HG03025 (cell line): Measurements from ENCODE around the gene JPT1.
"Not testable (repeated sequence)": the region's sequence is repeated elsewhere in the genome, so short reads cannot be mapped to it uniquely, and the experiment has no call there.

ENCODE experiments used
- ATAC-seq: cut with Tn5 transposase; IDR thresholded peaks from one replicate; pipeline ENCODE4 v1.9.1; 2021; ENCODE audit warnings: mild to moderate bottlenecking, moderate library complexity; ENCODE audit not compliant: unreplicated experiment, low FRiP score

JPT1 gene

DNA sequence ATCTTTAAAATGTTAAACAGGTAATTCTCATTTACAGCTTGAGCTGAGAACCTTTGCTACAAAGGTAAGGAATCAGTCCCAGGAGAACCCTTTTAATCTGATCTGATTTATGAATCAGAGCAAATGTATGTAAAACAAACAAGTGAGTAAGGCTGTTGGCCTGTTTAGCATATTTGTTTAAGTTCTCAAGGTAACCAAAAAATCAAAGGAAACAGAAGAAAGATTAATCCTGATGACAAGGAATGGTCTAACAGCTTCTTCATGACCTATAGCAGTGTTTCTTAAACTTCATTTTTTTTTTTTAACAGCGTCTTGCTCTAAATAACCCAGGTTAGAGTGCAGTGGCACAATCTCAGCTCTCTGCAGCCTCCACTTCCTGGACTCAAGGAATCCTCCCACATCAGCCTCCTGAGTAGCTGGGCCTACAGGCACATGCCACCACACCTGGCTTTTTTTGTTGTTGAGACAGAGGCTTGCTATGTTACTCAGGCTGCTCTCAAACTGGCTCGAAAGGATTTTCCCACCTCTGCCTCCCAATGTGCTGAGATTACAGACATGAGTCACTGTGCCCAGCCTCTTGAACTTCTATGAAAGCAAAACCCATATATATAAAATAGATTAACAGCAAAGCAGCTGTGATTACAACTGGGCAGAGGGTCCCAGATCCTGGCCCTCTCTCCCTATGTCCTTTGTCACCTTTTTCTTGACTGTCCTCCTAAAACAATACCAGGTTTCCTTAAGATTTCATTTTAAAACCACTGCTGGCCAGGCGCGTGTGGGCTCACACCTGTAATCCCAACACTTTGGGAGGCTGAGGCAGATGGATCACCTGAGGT lies 5.1 kb upstream of the JPT1 start:
- no peak for ATAC-seq

- not testable (repeated sequence) for ATAC-seq
These were observed 4.2 kb upstream of the JPT1 start for GRCh38 chr17:75158480-75158879.

- ATAC-seq, result no peak
These were observed 884 bp upstream of the JPT1 start for GRCh38 chr17:75155191-75155601.

- ATAC-seq, result no peak
These were observed 525 bp downstream of the JPT1 start for GRCh38 chr17:75153780-75154194.

GRCh38 chr17:75152922-75153779 lies 1.2 kb downstream of the JPT1 start:
- no peak for ATAC-seq

DNA sequence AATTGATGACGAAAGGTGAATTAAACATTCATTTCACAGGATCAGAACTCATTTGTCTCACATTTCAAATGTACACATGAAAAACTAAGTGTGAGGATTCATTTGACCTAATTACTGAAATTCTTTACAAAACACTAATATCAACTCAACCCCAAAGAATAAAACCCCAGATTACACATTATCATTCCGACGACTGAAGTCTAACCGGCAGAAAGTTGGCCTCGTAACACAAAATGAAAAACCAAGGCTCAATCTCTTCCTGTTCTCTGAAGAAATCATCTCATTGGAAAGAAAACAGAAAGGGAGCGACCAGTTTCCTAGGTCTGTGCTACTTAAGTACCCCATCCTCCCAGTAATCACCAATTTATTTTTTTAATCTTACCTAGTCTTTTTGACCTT lies 1.8 kb downstream of the JPT1 start:
- no peak for ATAC-seq

DNA sequence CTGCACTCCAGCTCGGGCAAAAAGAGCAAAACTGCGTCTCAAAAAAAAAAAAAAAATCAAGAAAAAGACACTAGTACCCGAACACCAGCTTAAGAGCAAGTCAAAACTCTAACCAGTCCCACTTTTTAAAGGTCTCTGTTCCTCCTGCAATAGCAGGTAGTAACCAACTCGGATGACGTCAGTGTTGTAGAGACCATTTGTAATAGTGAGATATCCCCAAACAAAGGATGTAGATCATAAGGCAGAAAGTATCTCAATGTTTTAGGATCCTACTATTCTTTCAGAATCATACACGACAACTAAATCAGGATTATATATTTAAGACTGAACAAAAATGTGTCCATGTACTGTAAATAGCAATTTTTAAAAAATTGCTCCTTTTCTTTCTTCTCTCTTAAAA lies 2.4 kb downstream of the JPT1 start:
- ATAC-seq, result no peak

DNA sequence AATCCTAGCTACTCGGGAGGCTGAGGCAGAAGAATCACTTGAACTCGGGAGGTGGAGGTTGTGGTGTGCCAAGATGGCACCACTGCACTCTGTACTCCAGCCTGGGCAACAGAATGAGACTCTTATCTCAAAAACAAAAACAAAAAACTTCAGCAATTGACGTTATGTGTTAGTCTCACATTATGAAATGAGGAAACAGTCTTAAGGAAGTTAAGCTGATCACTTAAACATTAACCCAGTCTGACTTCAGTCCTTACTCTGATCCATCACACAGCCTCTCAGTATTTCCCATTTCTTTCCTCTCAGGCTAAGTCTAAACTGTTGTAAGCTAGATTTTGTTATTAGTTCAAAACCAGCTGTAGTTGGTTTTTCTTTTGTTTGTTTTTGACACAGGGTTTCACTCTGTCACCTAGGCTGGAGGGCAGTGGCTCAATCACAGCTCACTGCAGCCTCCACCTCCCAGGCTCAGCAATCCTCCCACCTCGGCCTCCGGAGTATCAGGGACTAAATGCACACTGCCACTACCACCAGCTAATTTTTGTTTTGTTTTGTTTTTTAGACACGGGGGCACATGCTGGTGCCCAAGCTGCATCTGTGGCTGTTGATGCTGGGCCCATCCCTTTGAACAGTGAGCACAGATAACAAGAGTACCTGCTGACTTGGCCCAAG lies 6.3 kb downstream of the JPT1 start:
- no peak for ATAC-seq

GRCh38 chr17:75146592-75146991 lies 7.7 kb downstream of the JPT1 start:
- no peak for ATAC-seq

DNA sequence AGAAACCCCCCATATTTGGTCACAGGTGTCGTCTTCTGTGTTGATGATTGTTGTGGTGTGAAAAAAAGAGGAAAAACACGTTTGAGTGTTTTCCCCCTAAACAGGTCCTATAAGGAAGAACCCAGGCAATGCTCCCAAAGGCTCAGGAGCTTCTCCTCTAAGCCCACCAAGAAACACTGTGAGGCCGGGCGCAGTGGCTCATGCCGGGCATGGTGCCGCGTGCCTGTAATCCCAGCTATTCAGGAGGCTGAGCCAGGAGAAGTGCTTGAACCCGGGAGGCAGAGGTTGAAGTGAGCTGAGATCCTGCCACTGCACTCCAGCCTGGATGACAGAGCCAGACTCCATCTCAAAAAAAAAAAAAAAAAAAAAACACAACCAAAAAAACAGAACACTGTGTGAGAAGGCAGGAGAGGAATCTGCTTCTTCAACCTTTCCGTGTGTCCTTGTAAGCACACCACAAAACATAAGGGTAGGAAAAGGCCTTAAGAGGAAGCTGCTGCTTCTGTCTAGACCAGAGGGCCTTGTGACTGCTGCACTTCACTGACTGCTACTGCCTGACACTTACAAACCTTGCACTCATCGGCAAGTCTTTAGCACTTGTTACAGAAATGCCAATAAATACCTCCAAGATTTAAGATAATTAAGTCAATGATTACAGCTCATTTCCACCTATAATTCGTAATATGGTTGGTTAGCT lies 9.3 kb downstream of the JPT1 start:
- ATAC-seq, result no peak

GRCh38 chr17:75142236-75142971 lies 11.9 kb downstream of the JPT1 start:
- ATAC-seq, result no peak

GRCh38 chr17:75138519-75138918 lies 15.8 kb downstream of the JPT1 start:
- no peak for ATAC-seq

GRCh38 chr17:75137762-75138161 lies 16.6 kb downstream of the JPT1 start:
- ATAC-seq, result not testable (repeated sequence)

GRCh38 chr17:75135946-75136345 lies 18.4 kb downstream of the JPT1 start:
- ATAC-seq, result no peak

DNA sequence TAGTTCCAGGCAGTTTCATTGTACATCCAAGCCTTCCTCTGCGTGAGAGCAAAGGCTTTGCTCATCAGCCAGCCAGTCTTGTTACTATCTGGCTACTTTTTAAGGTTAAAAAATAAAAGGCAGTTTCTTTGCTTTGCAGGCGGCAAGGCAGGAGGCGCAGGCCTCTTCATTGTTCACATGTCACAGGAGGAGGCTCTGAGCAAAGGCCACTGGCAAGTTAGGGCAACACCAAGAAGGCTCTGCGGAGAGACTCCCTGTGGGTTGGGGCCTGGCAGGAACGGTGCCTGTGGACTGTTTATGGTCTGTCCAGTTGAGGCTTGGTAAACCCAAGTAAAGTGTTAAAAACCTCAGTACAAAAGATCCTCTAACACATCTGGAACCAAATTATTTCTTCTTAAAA lies 18.9 kb downstream of the JPT1 start:
- no peak for ATAC-seq

DNA sequence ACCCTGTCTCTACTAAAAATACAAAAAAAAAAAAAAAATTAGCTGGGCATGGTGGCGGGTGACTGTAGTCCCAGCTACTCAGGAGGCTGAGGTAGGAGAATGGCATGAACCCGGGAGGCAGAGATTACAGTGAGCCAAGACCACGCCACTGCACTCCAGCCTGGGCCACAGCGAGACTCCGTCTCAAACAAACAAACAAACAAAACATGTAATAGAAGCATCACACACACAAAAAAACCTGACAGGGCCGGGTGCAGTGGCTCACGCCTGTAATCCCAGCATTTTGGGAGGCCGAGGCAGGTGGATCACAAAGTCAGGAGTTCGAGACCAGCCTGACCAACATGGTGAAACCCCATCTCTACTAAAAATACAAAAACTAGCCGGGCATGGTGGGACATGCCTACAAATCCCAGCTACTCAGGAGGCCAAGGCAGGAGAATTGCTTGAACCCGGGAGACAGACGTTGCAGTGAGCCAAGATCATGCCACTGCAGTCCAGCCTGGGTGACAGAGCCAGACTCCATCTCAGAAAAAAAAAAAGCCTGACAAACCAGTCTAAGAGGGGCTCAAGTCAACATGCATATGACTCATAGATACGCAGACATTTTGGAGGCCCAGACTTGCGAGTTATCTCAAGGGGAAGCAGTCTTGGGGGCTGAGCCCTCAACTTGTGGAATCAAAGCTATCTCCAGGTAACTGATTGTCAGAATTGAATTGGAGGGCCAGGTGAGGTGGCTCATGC lies 20.5 kb downstream of the JPT1 start:
- ATAC-seq, result not testable (repeated sequence)

- no peak for ATAC-seq
These were observed 21.3 kb downstream of the JPT1 start for GRCh38 chr17:75133001-75133400.

DNA sequence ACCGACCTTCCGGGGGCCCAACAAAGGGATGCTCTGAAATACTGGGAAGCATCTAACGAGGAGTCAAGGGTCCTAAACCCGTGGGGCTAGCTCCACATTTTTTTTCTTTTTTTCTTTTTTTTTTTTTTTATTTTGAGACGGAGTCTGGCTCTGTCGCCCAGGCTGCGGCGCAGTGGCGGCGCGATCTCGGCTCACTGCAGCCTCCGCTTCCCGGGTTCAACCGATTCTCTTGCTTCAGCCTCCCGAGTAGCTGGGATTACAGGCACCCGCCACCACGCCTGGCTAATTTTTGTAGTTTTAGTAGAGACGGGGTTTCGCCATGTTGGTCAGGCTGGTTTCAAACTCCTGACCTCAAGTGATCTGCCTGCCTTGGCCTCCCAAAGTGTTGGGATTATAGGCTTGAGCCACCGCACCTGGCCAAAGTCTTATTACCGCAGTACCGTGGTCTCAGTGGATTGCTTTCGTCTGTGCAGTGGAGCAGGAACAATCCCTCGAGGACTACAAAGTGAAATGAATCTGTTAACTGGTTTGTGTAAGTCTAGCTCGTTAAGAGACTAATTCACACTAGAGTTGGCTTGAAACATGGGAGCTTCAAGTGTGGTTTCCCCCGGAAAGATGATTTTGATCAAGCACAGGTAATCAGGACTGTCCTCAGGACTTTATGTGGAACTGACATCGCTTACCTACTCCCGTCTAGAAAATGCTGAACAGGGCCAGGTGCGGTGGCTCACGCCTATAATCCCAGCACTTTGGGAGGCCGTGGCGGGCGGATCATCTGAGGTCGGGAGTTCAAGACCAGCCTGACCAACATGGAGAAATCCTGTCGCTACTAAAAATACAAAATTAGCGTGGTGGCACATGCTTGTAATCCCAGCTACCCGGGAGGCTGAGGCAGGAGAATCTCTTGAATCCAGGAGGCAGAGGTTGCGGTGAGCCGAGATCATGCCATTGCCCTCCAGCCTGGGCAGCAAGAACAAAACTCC lies 22.0 kb downstream of the JPT1 start:
- not testable (repeated sequence) for ATAC-seq
